Lung (tissue), 10 donors: ENCODE measurements around the gene ARHGAP27. TPM values are rescaled to one million over a fixed set of nuclear protein-coding genes. Genes with fewer than 3 reads are reported as not detected.
A peak's percentile ranks its signal among the peaks of the same experiment; 100 is the strongest.
"Not testable (repeated sequence)": the region's sequence is repeated elsewhere in the genome, so short reads cannot be mapped to it uniquely, and the experiment has no call there.

Experiments used
- ATAC-seq: fragments of 200-7000 bp; cut with Tn5 transposase; one replicate; pipeline ENCODE4 v1.9.1; 2020; ENCODE audit warnings: moderate number of reproducible peaks; ENCODE audit not compliant: insufficient read depth, low FRiP score
- DNase-seq, 3 donors: peaks; one replicate each; pipeline ENCODE4 v3.0.0-alpha.2; 2013 to 2017
- H3K27ac ChIP-seq, 2 donors: one replicate each; pipeline ENCODE4 v1.5.1; 2013; ENCODE audit warnings: mild to moderate bottlenecking in 2 of 2, moderate library complexity in 2 of 2, control low read depth in 1 of 2, inconsistent platforms in 1 of 2, low read depth in 1 of 2, low read length in 1 of 2
- H3K27me3 ChIP-seq, 3 donors: one replicate each; pipeline ENCODE4 v1.5.1; 2013; ENCODE audit warnings: low read length in 2 of 3; ENCODE audit not compliant: control insufficient read depth in 3 of 3, insufficient read depth in 3 of 3
- H3K36me3 ChIP-seq, 4 donors: one replicate each; pipeline ENCODE4 v1.5.1; 2013; ENCODE audit warnings: low read length in 4 of 4, mild to moderate bottlenecking in 1 of 4, moderate library complexity in 1 of 4; ENCODE audit not compliant: control insufficient read depth in 4 of 4, insufficient read depth in 4 of 4
- H3K4me1 ChIP-seq, 5 donors: one replicate each; pipeline ENCODE4 v1.5.1; 2013; ENCODE audit warnings: low read length in 5 of 5, mild to moderate bottlenecking in 2 of 5, moderate library complexity in 1 of 5; ENCODE audit not compliant: control insufficient read depth in 5 of 5, insufficient read depth in 5 of 5
- H3K4me3 ChIP-seq: one replicate; pipeline ENCODE4 v1.5.1; 2013; ENCODE audit warnings: mild to moderate bottlenecking, control low read depth, moderate library complexity
- H3K9ac ChIP-seq, 2 donors: one replicate each; pipeline ENCODE4 v1.5.1; 2013; ENCODE audit warnings: low read length in 2 of 2, control low read depth in 1 of 2; ENCODE audit not compliant: insufficient read depth in 1 of 2
- H3K9me3 ChIP-seq, 4 donors: one replicate each; pipeline ENCODE4 v1.5.1; 2013; ENCODE audit warnings: low read length in 3 of 4, mild to moderate bottlenecking in 1 of 4, moderate library complexity in 1 of 4; ENCODE audit not compliant: control insufficient read depth in 4 of 4, insufficient read depth in 3 of 4
- WGBS, 2 donors: extraction: QIAGEN DNeasy Blood & Tissue Kit; methylation state at CpG; one replicate each; pipeline ENCODE4 v1.1.7; 2013; 5-methylcytosine and 5-hydroxymethylcytosine counted together
- polyA plus RNA-seq, 2 donors: library from polyadenylated mRNA; stranded (reverse); fragments of 200-250 nt; gene quantifications; one replicate each; pipeline ENCODE4 v1.2.1, GENCODE V29; 2013
- total RNA-seq, 2 donors: library from RNA; depleted of rRNA in 1 of 2; stranded (reverse); fragments of >200 nt in 1 of 2; gene quantifications; one replicate each; pipeline ENCODE4 v1.2.1, GENCODE V29; 2014 to 2021
- donor health status: Bipolar disorder and iron deficiency.
- donor health status: healthy.
- donor health status: DM: yes; HTN: yes; CAD: no.

ARHGAP27 gene
- total and polyA plus RNA-seq, 4 donors, result 42.4 to 85.8 (median 61.8) TPM

DNA sequence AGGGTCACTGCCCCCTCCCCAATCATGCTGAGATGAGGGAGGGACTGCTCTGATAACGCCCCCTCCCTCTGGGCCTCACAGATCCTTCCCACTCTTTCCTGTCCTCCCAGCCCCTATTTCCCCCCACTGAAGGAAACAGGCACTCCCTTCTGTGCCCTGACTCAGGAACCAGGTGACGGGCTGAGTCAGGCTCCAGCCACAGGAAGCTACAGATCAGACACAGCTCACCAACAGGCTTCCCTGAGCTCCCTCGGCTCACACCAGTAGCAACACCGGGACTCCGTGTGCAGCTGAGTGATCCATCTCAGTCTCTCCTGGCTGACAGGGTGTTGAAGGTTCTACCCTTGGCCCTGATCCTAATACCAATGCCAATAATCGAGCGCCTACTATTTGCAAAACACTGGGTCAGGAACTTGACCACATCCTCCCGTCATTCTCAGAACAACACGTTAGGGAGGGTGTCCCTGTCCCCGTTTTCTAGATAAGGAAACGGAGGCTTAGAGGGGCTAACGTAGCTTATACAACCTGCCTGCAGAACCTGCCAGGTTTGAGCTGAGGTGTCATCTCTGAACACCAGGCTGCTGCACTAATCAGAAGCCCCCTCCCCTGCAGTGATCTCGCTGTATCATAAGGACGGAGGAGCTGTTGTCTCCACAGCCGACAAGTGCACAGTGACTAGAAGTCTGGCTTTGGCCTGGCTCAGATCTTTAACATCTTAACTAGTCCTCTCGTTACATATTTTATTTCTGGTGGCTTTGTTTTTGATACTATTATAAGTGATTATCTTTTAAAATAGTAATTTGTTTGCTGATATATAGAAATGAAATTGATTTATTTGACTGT, 13.5 kb upstream of the ARHGAP27 start:
- H3K27ac ChIP-seq, result peak overlapping the region in 1 of 2 donors; percentile 58
- DNase-seq (peak in 1 of 3 donors; percentile 32), ATAC-seq (peak; percentile 76)
- not testable (repeated sequence) for H3K9me3 ChIP-seq, H3K9ac ChIP-seq, H3K27me3 ChIP-seq, H3K4me3 ChIP-seq, H3K4me1 ChIP-seq
- peaks cover 0 to 18% (median 3%) of the 10 kb centered on the region in 4 donors for H3K36me3 ChIP-seq
- 23 to 31% methylated on average over 16 of the region's 16 CpGs for WGBS, 2 donors

DNA sequence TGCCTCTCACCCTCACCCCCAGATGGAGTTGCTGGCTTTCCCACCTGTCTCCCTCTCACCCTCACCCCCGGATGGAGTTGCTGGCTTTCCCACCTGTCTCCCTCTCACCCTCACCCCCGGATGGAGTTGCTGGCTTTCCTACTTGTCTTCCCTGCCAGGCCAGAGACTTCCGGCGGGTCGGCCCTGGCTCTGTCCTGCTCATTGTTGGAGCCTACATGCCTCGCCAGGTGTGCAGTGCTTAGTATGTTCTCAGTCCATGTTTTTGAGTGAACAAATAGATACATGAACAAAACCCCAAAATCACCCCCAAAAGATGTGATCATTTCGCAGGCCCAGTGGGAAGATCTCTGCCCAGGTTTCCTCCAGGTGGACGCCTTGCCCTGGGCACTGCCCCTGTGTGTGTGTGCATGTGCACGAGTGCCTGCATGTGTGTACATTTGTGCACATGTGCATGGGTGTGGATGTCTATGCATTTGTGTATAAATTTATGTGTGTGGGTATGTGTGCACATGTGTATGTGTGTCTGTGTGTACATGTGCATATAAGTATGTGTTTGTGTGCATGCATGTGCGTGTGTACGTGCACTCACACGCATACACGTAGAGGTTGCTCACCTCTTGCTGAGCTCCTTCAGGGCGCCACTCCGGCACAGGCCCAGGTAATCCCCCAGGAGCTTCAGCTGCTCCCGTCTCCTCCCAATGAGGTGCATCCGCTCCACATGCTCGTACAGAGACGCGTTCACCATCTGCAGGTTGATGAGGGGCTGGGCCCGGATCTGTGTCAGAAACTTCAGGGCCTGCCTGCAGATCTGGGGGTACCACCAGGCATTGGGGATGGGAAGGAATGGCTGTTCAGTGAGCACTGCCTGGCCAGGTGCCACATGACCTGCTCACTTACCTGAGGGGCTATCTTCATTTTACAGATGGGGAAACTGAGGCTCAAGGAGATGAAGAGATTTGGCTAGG, 12.5 kb upstream of the ARHGAP27 start:
- not testable (repeated sequence) for H3K4me1 ChIP-seq, H3K9ac ChIP-seq, DNase-seq, H3K9me3 ChIP-seq, ATAC-seq, H3K27ac ChIP-seq, H3K27me3 ChIP-seq, H3K4me3 ChIP-seq
- peaks cover 0 to 16% (median 3%) of the 10 kb centered on the region in 4 donors for H3K36me3 ChIP-seq
- 88 to 91% methylated on average over 21 of the region's 21 CpGs for WGBS, 2 donors

DNA sequence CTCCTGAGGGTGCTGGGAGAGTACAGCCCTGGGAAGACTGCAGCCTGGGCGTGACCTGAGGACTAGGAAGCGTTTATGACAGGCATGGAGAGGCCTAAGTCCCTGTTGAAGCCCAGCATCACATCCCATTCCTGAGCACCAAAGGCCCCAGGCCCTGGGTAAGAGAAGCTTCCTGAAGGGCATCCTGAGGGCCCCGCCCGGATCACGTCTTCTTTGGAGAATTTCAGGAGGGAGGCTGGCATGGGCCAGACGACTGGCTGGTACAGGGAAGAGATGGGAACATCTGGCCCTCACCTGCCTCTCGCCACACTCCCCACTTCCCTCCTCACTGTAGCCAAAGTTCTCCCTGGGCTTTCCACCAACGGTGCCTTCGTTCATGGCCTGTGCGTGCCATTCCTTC, 11.6 kb upstream of the ARHGAP27 start:
- not testable (repeated sequence) for H3K4me1 ChIP-seq, ATAC-seq, H3K9ac ChIP-seq, H3K9me3 ChIP-seq, H3K27ac ChIP-seq, DNase-seq, H3K27me3 ChIP-seq, H3K4me3 ChIP-seq
- WGBS, 2 donors, result 84 to 89% methylated on average over 9 to 10 of the region's 10 CpGs
- H3K36me3 ChIP-seq, result peaks cover 0 to 14% (median 3%) of the 10 kb centered on the region in 4 donors

DNA sequence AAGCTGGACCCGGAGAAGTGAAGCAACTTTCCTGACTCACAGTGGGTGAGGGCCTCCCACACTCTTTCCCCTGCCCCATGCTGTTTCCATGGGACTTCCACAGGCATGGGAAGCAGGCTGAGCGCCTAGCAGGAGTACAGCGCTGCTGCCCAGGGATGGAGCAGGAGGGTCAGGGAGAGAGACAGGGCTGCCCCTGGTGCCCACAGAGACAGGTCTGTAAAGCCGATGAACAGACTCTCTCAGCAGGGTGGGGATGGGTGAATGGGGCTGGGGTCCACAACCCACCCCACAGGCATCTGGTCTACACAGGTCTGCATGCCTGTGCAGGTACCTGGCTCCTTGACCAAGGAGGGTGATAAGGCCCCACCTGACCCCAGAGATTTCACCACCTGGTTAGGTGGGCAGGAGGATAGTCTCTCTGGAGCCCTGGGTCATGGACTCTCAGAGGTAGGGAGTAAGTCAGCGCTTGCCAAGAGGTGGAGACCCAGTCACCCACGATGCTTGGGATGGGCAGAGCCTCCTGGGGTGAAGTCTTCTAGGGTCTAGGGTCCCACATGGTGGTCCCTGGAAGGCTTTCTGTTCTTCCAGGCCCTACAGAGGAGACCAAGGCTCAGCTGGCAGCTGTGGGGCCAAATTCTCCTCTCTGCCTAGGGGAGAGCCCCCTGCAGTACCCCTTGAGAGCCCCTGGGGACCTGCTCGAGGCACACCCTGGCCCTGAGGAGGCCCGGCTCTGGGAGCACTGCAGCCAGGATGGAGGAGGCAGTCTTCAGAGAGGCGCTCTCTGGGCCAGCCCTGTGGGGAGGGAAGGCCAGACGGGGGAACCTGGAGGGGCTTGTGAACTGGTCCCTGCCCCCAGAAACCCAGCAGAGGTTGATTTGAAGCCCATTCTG, 10.9 kb upstream of the ARHGAP27 start:
- DNase-seq, result not testable (repeated sequence)

More for the DNA sequence above, 10.9 kb upstream of the ARHGAP27 start:
- peaks cover 0 to 18% (median 3%) of the 10 kb centered on the region in 4 donors for H3K36me3 ChIP-seq
- H3K9ac ChIP-seq, H3K27ac ChIP-seq, H3K4me1 ChIP-seq, H3K27me3 ChIP-seq, H3K9me3 ChIP-seq, H3K4me3 ChIP-seq, ATAC-seq: not testable (repeated sequence)
- WGBS, 2 donors, result 88 to 92% methylated on average over 8 to 10 of the region's 10 CpGs
